K562 (cell line): Measurements from ENCODE around the gene LRMDA. TPM values are rescaled to one million over a fixed set of nuclear protein-coding genes. Genes with fewer than 3 reads are reported as not detected.

Experiments
- ATAC-seq: fragments of 200-7000 bp; cut with Tn5 transposase; 3 replicates; pipeline ENCODE4 v1.9.1; 2020; ENCODE audit warnings: moderate library complexity
- BruUV-seq: library from RNA; stranded (reverse); fragments of 400-500 nt; replicated peaks from 2 replicates; lab custom pipeline; 2021; lab: Mats Ljungman, UMichigan
- CTCF ChIA-PET: fragments of 300-600 bp; formaldehyde crosslinking; extraction: SDS; loops from one replicate; lab custom pipeline; 2021; ENCODE audit warnings: low intra/inter-chr PET ratio; lab: Yijun Ruan, JAX
- POLR2A ChIA-PET: fragments of 300-600, 350-650 bp; sonication (Branson Sonifier 250); formaldehyde crosslinking; extraction: SDS; loops from one replicate; lab custom pipeline; 2021; ENCODE audit warnings: antibody characterized with exemption, inconsistent platforms; lab: Yijun Ruan, JAX
- DNase-seq, 4 experiments: peaks; one replicate each; pipeline versions ENCODE4 v3.0.0 to v3.0.0-alpha.2; 2011 to 2018; ENCODE audit warnings: low spot score in 3 of 4, mixed read lengths in 3 of 4; ENCODE audit errors: extremely low read depth in 1 of 4
- FAIRE-seq: peaks from 2 replicates; lab custom pipeline; 2011; peaks lifted over from hg19 to GRCh38; lab: Jason Lieb, UNC
- H2AFZ ChIP-seq: 2 replicates; pipeline ENCODE4 v1.6.0; 2011; ENCODE audit warnings: low read depth, low read length, control low read depth, inconsistent platforms
- H3K27ac ChIP-seq: fragments of 200-600 bp; 3 replicates; pipeline ENCODE4 v1.8.0; 2011; ENCODE audit warnings: low read depth, mild to moderate bottlenecking, control low read depth, inconsistent platforms, low read length, moderate library complexity, mixed read lengths; ENCODE audit errors: extremely low read depth
- H3K27me3 ChIP-seq, 2 experiments: fragments of 300-600 bp in 1 of 2; 2 replicates in 1 of 2; 3 replicates in 1 of 2; pipeline versions ENCODE4 v1.6.0 to v1.8.0; 2011; ENCODE audit warnings: inconsistent platforms in 2 of 2, low read length in 2 of 2, mild to moderate bottlenecking in 1 of 2, mixed read lengths in 1 of 2, moderate library complexity in 1 of 2; ENCODE audit not compliant: control insufficient read depth in 2 of 2, insufficient read depth in 2 of 2
- H3K36me3 ChIP-seq: fragments of 300-600 bp; 3 replicates; pipeline ENCODE4 v1.8.0; 2011; ENCODE audit warnings: mild to moderate bottlenecking, low read length, inconsistent platforms; ENCODE audit not compliant: control insufficient read depth, insufficient read depth
- H3K4me1 ChIP-seq, 2 experiments: fragments of 200-600 bp in 1 of 2; replicated peaks in 1 of 2; 2 replicates in 1 of 2; 3 replicates in 1 of 2; pipeline versions ENCODE4 v1.5.1 to v1.8.0; 2011; ENCODE audit warnings: inconsistent platforms in 2 of 2, low read length in 2 of 2, mild to moderate bottlenecking in 1 of 2, mixed read lengths in 1 of 2, moderate library complexity in 1 of 2; ENCODE audit not compliant: control insufficient read depth in 2 of 2, insufficient read depth in 2 of 2
- H3K4me2 ChIP-seq: 2 replicates; pipeline ENCODE4 v1.6.1; 2011; ENCODE audit warnings: low read length, control low read depth, inconsistent platforms, mixed read lengths; ENCODE audit not compliant: insufficient read depth
- H3K4me3 ChIP-seq: fragments of 200-600 bp; sonication (generic), shearing (Covaris generic); 2 replicates; pipeline ENCODE4 v1.5.1; 2016; ENCODE audit warnings: control low read depth, inconsistent platforms
- H3K79me2 ChIP-seq: fragments of 200-600 bp; 3 replicates; pipeline ENCODE4 v1.8.0; 2011; ENCODE audit warnings: low read length, inconsistent platforms; ENCODE audit not compliant: control insufficient read depth, insufficient read depth
- H3K9ac ChIP-seq, 2 experiments: 2 replicates each; pipeline versions ENCODE4 v1.6.0 to v1.6.1; 2011; ENCODE audit warnings: low read depth in 2 of 2, low read length in 2 of 2, control low read depth in 1 of 2, inconsistent platforms in 1 of 2, mild to moderate bottlenecking in 1 of 2, mixed read lengths in 1 of 2; ENCODE audit not compliant: insufficient read depth in 1 of 2
- H3K9me1 ChIP-seq: one replicate; pipeline ENCODE4 v1.6.0; 2011; ENCODE audit warnings: inconsistent platforms, mild to moderate bottlenecking, low read length, moderate library complexity; ENCODE audit not compliant: control insufficient read depth, insufficient read depth
- H3K9me3 ChIP-seq: replicated peaks from 2 replicates; pipeline ENCODE4 v1.5.1; 2011; ENCODE audit warnings: low read depth, low read length, inconsistent platforms; ENCODE audit not compliant: control insufficient read depth, insufficient read depth
- H4K20me1 ChIP-seq: replicated peaks from 2 replicates; pipeline ENCODE4 v1.6.1; 2011; ENCODE audit warnings: low read length, inconsistent platforms, mixed read lengths; ENCODE audit not compliant: control insufficient read depth, insufficient read depth
- ARID1B ChIP-seq: fragments of 450-650 bp; IDR thresholded peaks from 2 replicates; pipeline ENCODE4 v1.6.1; 2016; ENCODE audit warnings: antibody characterized with exemption, mild to moderate bottlenecking, inconsistent platforms
- COPS2 ChIP-seq: fragments of 450-650 bp; conservative IDR thresholded peaks from 2 replicates; pipeline ENCODE4 v1.6.1; 2016; ENCODE audit warnings: mild to moderate bottlenecking, moderate library complexity
- ESRRB ChIP-seq: fragments of 250-450 bp; sonication (Bioruptor Pico); IDR thresholded peaks from 2 replicates; pipeline ENCODE4 v1.5.0; 2020; ENCODE audit warnings: mild to moderate bottlenecking, moderate library complexity, borderline replicate concordance
- STAT6 ChIP-seq: sonication (generic); formaldehyde crosslinking; IDR thresholded peaks from 2 replicates; pipeline ENCODE4 v1.8.1; 2023; ENCODE audit warnings: mild to moderate bottlenecking, missing genetic modification reagents
- TFAP4 ChIP-seq: sonication (generic); formaldehyde crosslinking; IDR thresholded peaks from 2 replicates; pipeline ENCODE4 v1.8.0; 2022; ENCODE audit warnings: missing genetic modification reagents, mild to moderate bottlenecking, moderate library complexity, borderline replicate concordance
- THAP7 ChIP-seq: fragments of 250-450 bp; sonication (Bioruptor Pico); IDR thresholded peaks from 2 replicates; pipeline ENCODE4 v1.5.0; 2021
- ZBTB11 ChIP-seq, 3 experiments: fragments of 200-800 bp in 1 of 3; fragments of 250-450 bp in 1 of 3; fragments of 450-650 bp in 1 of 3; sonication (Bioruptor Pico) in 1 of 3; sonication (Bioruptor generic) in 1 of 3; formaldehyde crosslinking in 1 of 3; IDR thresholded peaks; 2 replicates each; pipeline versions ENCODE4 v1.6.1 to v1.8.0; 2016 to 2022; ENCODE audit warnings: mild to moderate bottlenecking in 2 of 3, missing genetic modification characterization in 2 of 3, missing compliant biosample characterization in 1 of 3, moderate library complexity in 1 of 3
- ZBTB49 ChIP-seq: sonication (generic); formaldehyde crosslinking; IDR thresholded peaks from 2 replicates; pipeline ENCODE4 v1.8.0; 2022; ENCODE audit warnings: missing genetic modification reagents, mild to moderate bottlenecking, borderline replicate concordance
- ZNF551 ChIP-seq: fragments of 250-450 bp; sonication (Bioruptor Pico); IDR thresholded peaks from 2 replicates; pipeline ENCODE4 v1.5.0; 2021; ENCODE audit warnings: mild to moderate bottlenecking, moderate library complexity
- ZNF583 ChIP-seq: fragments of 250-450 bp; sonication (Bioruptor Pico); IDR thresholded peaks from 2 replicates; pipeline ENCODE4 v1.4.0; 2020
- WGBS: fragments of 100-300 bp; shearing (Covaris generic); methylation state at CpG from one replicate; pipeline ENCODE4 v1.1.6; 2016; ENCODE audit warnings: low coverage, mixed read lengths; ENCODE audit not compliant: insufficient coverage; ENCODE audit errors: missing lambda C conversion rate; 5-methylcytosine and 5-hydroxymethylcytosine counted together
- in situ Hi-C: fragments of 300-500 bp; cut with MboI; formaldehyde crosslinking; loops from 4 replicates; pipeline ENCODE4 v1.15.0; 2018; ENCODE audit warnings: inconsistent platforms, mixed read lengths
- intact Hi-C: fragments of 100-400 bp; cut with micrococcal nuclease; formaldehyde crosslinking; loops from 2 replicates; pipeline ENCODE4 v1.14.2; 2022
- polyA plus RNA-seq, 8 experiments: library from polyadenylated mRNA; depleted of rRNA in 4 of 8; stranded (reverse) in 5 of 8; unstranded in 3 of 8; fragments of >200 nt; fragmentation: Nextera tagmentation in 2 of 8; fragmentation: Illumina TruSeq in 1 of 8; extraction: Ambion mirVana in 2 of 8; extraction: Trizol in 1 of 8; gene quantifications; 2 replicates each; pipeline versions ENCODE4 v1.2.1 to v1.2.3, GENCODE V29; 2011 to 2014; ENCODE audit warnings: inconsistent platforms in 1 of 8, missing spikeins in 1 of 8
- total RNA-seq, 7 experiments: library from RNA; depleted of rRNA in 6 of 7; stranded (reverse); fragments of >200 nt in 6 of 7; fragmentation: Illumina TruSeq in 2 of 7; extraction: Trizol in 2 of 7; gene quantifications; 2 replicates each; pipeline versions ENCODE4 v1.2.1 to v1.2.3, GENCODE V29; 2011 to 2021; ENCODE audit warnings: low replicate concordance in 1 of 7

The LRMDA gene
- total and polyA plus RNA-seq, 9 of the 15 experiments (the other 6 are each of a cell fraction or from before 2014, with no cell fraction given): 0.25 TPM; not detected in 8

- 3% methylated on average over 5 of the region's 5 CpGs for WGBS
- ATAC-seq: no peak
- Histone ChIP-seq H3K9me1 (no peaks in the 10 kb centered on the region), H3K9ac (no peak overlapping the region), H4K20me1 (no peaks in the 10 kb centered on the region), H3K27ac (no peak overlapping the region), H3K9me3 (no peaks in the 10 kb centered on the region), H3K4me1 (no peaks in the 10 kb centered on the region), H2AFZ (no peak overlapping the region)
- TF ChIP-seq ZBTB49 (CRISPR knock-in tag): no peak
- no peak for TF ChIP-seq ESRRB (CRISPR knock-in tag)
- no peak for TF ChIP-seq ZBTB11 (CRISPR knock-in tag; IDR thresholded peaks at IDR 0.05)
- TF ChIP-seq THAP7 (CRISPR knock-in tag): no peak
- TF ChIP-seq ARID1B: no peak
- TF ChIP-seq STAT6 (CRISPR knock-in tag): no peak
- TF ChIP-seq COPS2: no peak
- TF ChIP-seq ZNF583: no peak
- no peak for TF ChIP-seq TFAP4 (CRISPR knock-in tag)
- TF ChIP-seq ZNF551 (CRISPR knock-in tag): no peak
- TF ChIP-seq, all 486 proteins: peak for 0
- H3K79me2 ChIP-seq: no peaks in the 10 kb centered on the region
- FAIRE-seq (no peak), DNase-seq (no peak)
- POLR2A ChIA-PET: interaction anchor here (0.5 kb wide), 1 partner anchor 547 kb away, joined by 3 read pairs; no protein-coding TSS in a partner anchor
- no peaks in the 10 kb centered on the region for H3K27me3 ChIP-seq
- in situ Hi-C loops (no loop called here), intact Hi-C loops (no loop called here)
- BruUV-seq: no TSS peak
- H3K36me3 ChIP-seq: no peaks in the 10 kb centered on the region
- CTCF ChIA-PET: no interaction called here
- H3K4me2 ChIP-seq: no peak overlapping the region
- H3K4me3 ChIP-seq: no peak overlapping the region
Observed at GRCh38 chr10:76492678-76493472, 1061.5 kb downstream of the LRMDA start.
